NCI-H82 treated with DMSO at 0.1 percent for 48 hours (cell line): ENCODE data around the gene NBPF6.
"Not testable (repeated sequence)": the region's sequence is repeated elsewhere in the genome, so short reads cannot be mapped to it uniquely, and the experiment has no call there.

Experiments
- DNase-seq: peaks from one replicate; lab custom pipeline; 2025; ENCODE audit not compliant: unreplicated experiment; lab: John Stamatoyannopoulos, UW

The NBPF6 gene

GRCh38 chr1:108450043-108450442, at the start of gene NBPF6:
TSS of gene NBPF6 (plus strand) at chr1:108450343. CDS start at chr1:108450602, 259 bp downstream.
- not testable (repeated sequence) for DNase-seq

GRCh38 chr1:108411098-108411833, 38.9 kb upstream of the NBPF6 start:
- DNase-seq: not testable (repeated sequence)

GRCh38 chr1:108420129-108420528, 30.0 kb upstream of the NBPF6 start:
- not testable (repeated sequence) for DNase-seq

- DNase-seq: not testable (repeated sequence)
Observed at GRCh38 chr1:108421061-108421916, 28.9 kb upstream of the NBPF6 start.

- not testable (repeated sequence) for DNase-seq
Observed at GRCh38 chr1:108426877-108427276, 23.3 kb upstream of the NBPF6 start.

GRCh38 chr1:108432002-108432401, 18.1 kb upstream of the NBPF6 start:
- DNase-seq: not testable (repeated sequence)

- DNase-seq: not testable (repeated sequence)
Observed at GRCh38 chr1:108433404-108433803, 16.7 kb upstream of the NBPF6 start.

GRCh38 chr1:108438536-108438935, 11.6 kb upstream of the NBPF6 start:
- DNase-seq: not testable (repeated sequence)

GRCh38 chr1:108454521-108454920, 4.4 kb downstream of the NBPF6 start:
- not testable (repeated sequence) for DNase-seq

GRCh38 chr1:108458661-108459060, 8.5 kb downstream of the NBPF6 start:
- not testable (repeated sequence) for DNase-seq

- not testable (repeated sequence) for DNase-seq
Observed at GRCh38 chr1:108461758-108462157, 11.6 kb downstream of the NBPF6 start.

- not testable (repeated sequence) for DNase-seq
Observed at GRCh38 chr1:108463962-108464361, 13.8 kb downstream of the NBPF6 start.

- not testable (repeated sequence) for DNase-seq
Observed at GRCh38 chr1:108466166-108466565, 16.0 kb downstream of the NBPF6 start.

GRCh38 chr1:108467155-108467554, 17.0 kb downstream of the NBPF6 start:
- DNase-seq: not testable (repeated sequence)

GRCh38 chr1:108470750-108471149, 20.6 kb downstream of the NBPF6 start:
- DNase-seq: not testable (repeated sequence)

- DNase-seq: peak; percentile 27
Observed at GRCh38 chr1:108474516-108474915, 24.4 kb downstream of the NBPF6 start.

- no peak for DNase-seq
Observed at GRCh38 chr1:108478429-108479015, 28.4 kb downstream of the NBPF6 start.

GRCh38 chr1:108482708-108483107, 32.6 kb downstream of the NBPF6 start:
- DNase-seq: no peak

- DNase-seq: not testable (repeated sequence)
Observed at GRCh38 chr1:108485990-108486389, 35.8 kb downstream of the NBPF6 start.

GRCh38 chr1:108486707-108487106, 36.6 kb downstream of the NBPF6 start:
- DNase-seq: not testable (repeated sequence)

- not testable (repeated sequence) for DNase-seq
Observed at GRCh38 chr1:108495008-108495407, 44.9 kb downstream of the NBPF6 start.
